Activated T-helper 2 cell treated with anti-CD3 and anti-CD28 coated beads, Interferon-gamma antibody, Interleukin-2, Interleukin-4, amounts not matched to agents 10 μg/mL and 5 μg/mL and 100 μg/mL, durations not matched to agents 14 hours and 24 hours and 36 hours (primary cell): ENCODE measurements around the gene ZNF524. TPM values are rescaled to one million over a fixed set of nuclear protein-coding genes. Genes with fewer than 3 reads are reported as not detected.

Source experiments
- DNase-seq: peaks from one replicate; pipeline ENCODE4 v3.0.0; 2021; ENCODE audit warnings: low spot score
- H3K27ac Mint-ChIP-seq: one replicate; pipeline ENCODE4 v1.8.0; 2021; ENCODE audit warnings: mixed read lengths
- H3K27me3 Mint-ChIP-seq: one replicate; pipeline ENCODE4 v1.8.0; 2021; ENCODE audit warnings: low read depth, mixed read lengths
- H3K36me3 Mint-ChIP-seq: one replicate; pipeline ENCODE4 v1.8.0; 2021; ENCODE audit warnings: low read depth, mixed read lengths
- H3K4me1 Mint-ChIP-seq: one replicate; pipeline ENCODE4 v1.8.0; 2021; ENCODE audit warnings: low read depth, mixed read lengths
- H3K4me3 Mint-ChIP-seq: one replicate; pipeline ENCODE4 v1.8.0; 2021; ENCODE audit warnings: low read depth, mild to moderate bottlenecking, moderate library complexity, mixed read lengths
- H3K9me3 Mint-ChIP-seq: one replicate; pipeline ENCODE4 v1.8.0; 2021; ENCODE audit warnings: mixed read lengths
- intact Hi-C: fragments of 100-400 bp; cut with micrococcal nuclease; formaldehyde crosslinking; loops from one replicate; pipeline ENCODE4 v1.15.1; 2023
- total RNA-seq: library from RNA; stranded (reverse); gene quantifications from 2 replicates; pipeline ENCODE4 v1.2.3, GENCODE V29; 2022

The ZNF524 gene
- total RNA-seq, 1 donor from 2014 or later = 19.7 TPM

DNA sequence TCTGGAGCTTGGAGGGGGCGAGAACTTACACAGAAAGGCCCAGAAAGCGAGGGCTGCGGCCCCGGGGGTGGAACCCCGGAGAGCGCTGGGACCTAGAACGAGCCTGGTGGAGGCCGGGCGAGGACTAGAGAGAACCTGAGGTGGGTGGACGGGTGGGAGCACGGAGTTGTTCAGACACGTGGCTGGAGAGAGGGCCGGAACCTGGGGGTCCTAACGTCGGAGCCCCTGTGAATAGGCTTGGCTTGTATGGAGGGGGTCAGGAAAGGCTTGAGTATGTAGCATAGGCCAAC is 43.7 kb downstream of the ZNF524 start:
- H3K27ac Mint-ChIP-seq = peak overlapping the region; percentile 92
- no peaks in the 10 kb centered on the region for H3K27me3 Mint-ChIP-seq
- H3K4me1 Mint-ChIP-seq = peaks cover 36% of the 10 kb centered on the region
- no peak for DNase-seq
- peak overlapping the region; percentile 92 for H3K4me3 Mint-ChIP-seq
- no peaks in the 10 kb centered on the region for H3K9me3 Mint-ChIP-seq
- intact Hi-C loops = loop anchor here (1.0 to 10.0 kb wide), 6 partner anchors 9 to 389 kb away; partner anchors contain the start of genes EPN1, FIZ1, PPP6R1 and RPL28
- H3K36me3 Mint-ChIP-seq = peaks cover 58% of the 10 kb centered on the region

DNA sequence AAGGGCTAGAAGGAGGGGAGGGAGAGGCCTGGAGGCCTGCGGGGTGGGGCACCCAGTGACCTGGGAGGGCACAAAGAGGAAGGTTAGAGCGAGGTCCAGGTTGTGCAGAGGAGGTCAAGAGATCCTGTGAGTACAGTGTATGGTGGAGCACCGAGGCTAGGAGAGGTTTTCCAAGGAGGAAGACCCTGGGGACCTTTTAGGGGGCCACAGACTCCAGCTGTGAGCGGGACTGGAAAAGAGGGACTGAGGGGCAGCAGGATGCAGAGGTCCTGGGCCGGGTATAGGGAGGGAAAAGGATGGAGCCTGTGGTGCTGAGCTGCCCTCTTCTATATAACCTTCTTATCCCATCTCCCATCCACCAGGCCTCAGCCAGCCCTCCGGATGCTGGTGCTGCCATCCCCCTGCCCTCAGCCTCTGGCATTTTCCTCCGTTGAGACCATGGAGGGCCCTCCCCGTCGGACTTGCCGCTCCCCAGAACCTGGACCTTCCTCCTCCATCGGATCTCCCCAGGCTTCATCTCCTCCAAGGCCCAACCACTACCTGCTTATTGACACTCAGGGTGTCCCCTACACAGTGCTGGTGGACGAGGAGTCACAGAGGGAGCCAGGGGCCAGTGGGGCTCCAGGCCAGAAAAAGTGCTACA is 44.2 kb downstream of the ZNF524 start:
- intact Hi-C loops = loop anchor here (5.0 to 10.0 kb wide), 3 partner anchors 33 to 390 kb away; partner anchors contain the start of genes EPN1, PPP6R1 and RPL28
- Mint-ChIP-seq H3K4me3 (peak overlapping the region; percentile 92), H3K27me3 (no peaks in the 10 kb centered on the region), H3K4me1 (peaks cover 34% of the 10 kb centered on the region), H3K36me3 (peaks cover 54% of the 10 kb centered on the region), H3K27ac (peak overlapping the region; percentile 92), H3K9me3 (no peaks in the 10 kb centered on the region)
- no peak for DNase-seq

DNA sequence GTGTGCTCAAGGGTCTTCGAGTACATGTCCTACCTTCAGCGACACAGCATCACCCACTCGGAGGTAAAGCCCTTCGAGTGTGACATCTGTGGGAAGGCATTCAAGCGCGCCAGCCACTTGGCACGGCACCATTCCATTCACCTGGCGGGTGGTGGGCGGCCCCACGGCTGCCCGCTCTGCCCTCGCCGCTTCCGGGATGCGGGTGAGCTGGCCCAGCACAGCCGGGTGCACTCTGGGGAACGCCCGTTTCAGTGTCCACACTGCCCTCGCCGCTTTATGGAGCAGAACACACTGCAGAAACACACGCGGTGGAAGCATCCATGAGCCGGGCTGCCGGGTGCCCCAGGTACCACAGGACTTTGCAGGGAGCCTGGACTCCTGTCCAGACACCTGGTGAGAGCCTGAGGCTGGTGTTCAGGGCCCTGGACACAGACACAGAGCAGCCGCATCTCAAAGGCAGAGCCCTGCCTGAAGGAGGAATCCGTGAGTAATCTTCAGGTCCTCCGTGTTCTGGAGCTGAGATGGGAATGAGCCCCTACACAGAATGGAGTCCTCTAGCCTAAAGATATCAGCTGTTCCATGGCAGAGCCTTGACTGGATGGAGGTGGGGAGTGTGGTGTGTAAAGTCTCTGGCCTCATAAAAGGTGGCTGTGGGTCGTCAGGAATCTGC is 44.9 kb downstream of the ZNF524 start:
- peak overlapping the region; percentile 92 for H3K4me3 Mint-ChIP-seq
- no peaks in the 10 kb centered on the region for H3K9me3 Mint-ChIP-seq
- H3K36me3 Mint-ChIP-seq = peaks cover 52% of the 10 kb centered on the region
- H3K27ac Mint-ChIP-seq = peak overlapping the region; percentile 92
- no peaks in the 10 kb centered on the region for H3K27me3 Mint-ChIP-seq
- DNase-seq = no peak
- intact Hi-C loops = loop anchor here (5.0 to 10.0 kb wide), 3 partner anchors 32 to 390 kb away; partner anchors contain the start of genes EPN1, PPP6R1 and RPL28
- H3K4me1 Mint-ChIP-seq = peaks cover 39% of the 10 kb centered on the region

DNA sequence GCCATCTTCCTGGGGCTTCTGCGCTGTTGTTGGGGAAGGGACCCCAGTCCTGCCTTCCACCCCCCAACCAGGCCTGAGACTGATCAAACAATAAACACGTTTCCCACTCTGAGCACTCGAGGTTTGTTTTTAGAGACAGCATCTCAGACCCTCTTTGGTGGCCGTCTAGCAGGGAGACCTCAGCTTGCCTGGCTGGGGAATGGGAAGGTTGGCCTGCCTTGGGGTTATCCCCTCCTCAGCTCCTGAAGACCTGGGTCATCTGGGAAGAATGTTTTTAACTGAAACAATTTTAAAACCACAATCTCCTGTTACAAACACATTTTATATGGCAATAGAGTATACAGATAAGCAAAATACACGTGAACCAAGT is 45.4 kb downstream of the ZNF524 start:
- peaks cover 36% of the 10 kb centered on the region for H3K4me1 Mint-ChIP-seq
- H3K27me3 Mint-ChIP-seq = no peaks in the 10 kb centered on the region
- H3K36me3 Mint-ChIP-seq = peaks cover 47% of the 10 kb centered on the region
- DNase-seq = no peak
- intact Hi-C loops = loop anchor here (10.0 kb wide), 1 partner anchor 391 kb away; the partner anchor contains the start of gene PPP6R1
- H3K4me3 Mint-ChIP-seq = peak overlapping the region; percentile 64
- H3K9me3 Mint-ChIP-seq = no peaks in the 10 kb centered on the region
- no peak overlapping the region for H3K27ac Mint-ChIP-seq

DNA sequence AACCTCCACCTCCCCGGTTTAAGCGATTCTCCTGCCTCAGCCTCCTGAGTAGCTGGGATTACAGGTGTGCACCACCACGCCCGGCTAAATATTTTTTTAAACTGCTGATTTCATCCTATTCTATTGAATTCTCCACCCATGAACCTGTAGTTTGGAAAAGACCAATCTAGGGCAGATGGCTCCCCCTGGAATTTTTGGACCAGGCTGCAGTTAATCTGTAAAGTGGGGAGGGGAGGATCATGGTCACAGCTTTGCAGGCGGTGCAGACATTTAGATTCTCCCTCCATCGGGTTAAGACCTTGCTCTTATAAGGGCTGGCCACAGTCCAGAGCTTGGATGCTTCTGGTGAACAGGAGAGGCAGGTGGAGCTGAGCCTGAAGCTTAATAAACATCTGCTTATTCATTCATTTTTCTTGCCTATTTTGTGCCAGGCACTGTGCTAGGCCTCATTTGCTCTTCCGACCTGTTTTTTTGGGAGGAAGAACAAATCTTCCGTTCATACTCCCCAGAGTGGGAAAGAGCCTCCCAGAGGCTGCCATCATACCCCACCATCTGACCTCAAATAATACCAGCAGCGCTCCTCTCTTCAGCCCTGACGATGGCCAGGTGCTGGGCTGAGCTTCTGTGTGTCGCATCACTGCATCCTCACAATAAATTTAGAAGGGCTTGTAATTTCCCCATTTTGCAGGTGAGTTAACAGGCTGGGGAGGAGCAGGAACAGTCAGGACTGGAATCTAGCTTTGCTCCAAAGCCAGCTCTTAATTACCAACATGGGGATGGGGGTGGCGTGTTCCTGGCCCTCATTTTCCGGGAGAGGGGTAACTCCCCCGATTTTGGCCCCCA is 47.0 kb downstream of the ZNF524 start:
- H3K27ac Mint-ChIP-seq = peak overlapping the region; percentile 62
- H3K36me3 Mint-ChIP-seq = peaks cover 43% of the 10 kb centered on the region
- H3K4me1 Mint-ChIP-seq = peaks cover 34% of the 10 kb centered on the region
- H3K27me3 Mint-ChIP-seq = no peaks in the 10 kb centered on the region
- no peaks in the 10 kb centered on the region for H3K9me3 Mint-ChIP-seq
- intact Hi-C loops = loop anchor here (10.0 kb wide), 1 partner anchor 392 kb away; the partner anchor contains the start of gene PPP6R1
- peak overlapping the region; percentile 78 for H3K4me3 Mint-ChIP-seq
- no peak for DNase-seq

DNA sequence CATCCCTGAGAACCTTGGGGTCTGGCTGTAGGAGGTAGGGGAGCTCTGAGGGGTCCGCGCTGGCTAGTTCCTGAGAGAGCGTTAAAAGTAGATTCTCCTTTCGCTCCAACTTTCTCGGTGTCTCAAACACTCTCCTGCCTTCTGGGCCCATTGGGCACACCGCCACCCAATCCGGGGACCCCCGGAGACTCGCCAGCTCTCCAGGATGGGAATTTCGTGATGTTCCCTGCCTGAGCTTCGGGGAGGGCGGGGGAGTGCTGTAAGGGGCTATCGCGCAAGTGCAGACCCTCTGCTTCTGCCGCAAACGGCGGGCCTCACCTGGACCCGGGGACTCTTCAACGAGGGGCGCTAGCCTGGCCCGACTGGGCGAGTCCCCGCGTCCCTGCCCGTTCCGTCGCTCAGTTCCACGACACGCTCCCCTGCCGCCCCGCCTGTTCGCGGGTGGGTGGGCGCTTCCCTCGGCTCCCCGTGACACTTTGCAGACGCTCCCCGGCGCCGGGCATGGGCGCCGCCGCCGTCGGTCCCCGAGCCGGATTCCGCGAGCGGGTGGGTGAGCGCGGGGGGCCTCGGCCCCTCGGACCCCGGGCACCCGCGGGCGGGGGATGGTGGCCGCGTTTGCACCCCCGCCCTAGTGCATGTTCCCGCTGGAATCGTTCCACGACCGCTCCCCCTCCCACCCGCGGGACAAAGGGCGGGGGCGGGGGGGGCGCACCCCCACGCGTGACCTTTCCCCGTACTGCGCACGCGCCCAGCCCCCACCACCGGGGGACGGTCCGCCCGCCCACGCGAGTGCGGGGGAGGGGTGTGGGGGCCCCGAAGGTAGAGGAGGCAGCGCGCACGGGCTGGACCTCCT is 47.9 kb downstream of the ZNF524 start, which contains the start of gene CCDC106:
Gene CCDC106, plus strand, starts transcription at position 481 of the 853 bp plus-strand sequence. CDS start 835 bp downstream, outside the sequence.
- Mint-ChIP-seq H3K9me3 (no peaks in the 10 kb centered on the region), H3K36me3 (peaks cover 42% of the 10 kb centered on the region), H3K4me1 (peaks cover 31% of the 10 kb centered on the region), H3K27me3 (no peaks in the 10 kb centered on the region), H3K4me3 (peak within 1 kb of the TSS; percentile 79), H3K27ac (peak within 1 kb of the TSS; percentile 78)
- DNase-seq = peak; percentile 34
- intact Hi-C loops = loop anchor here (10.0 kb wide), 1 partner anchor 393 kb away; the partner anchor contains the start of gene PPP6R1

DNA sequence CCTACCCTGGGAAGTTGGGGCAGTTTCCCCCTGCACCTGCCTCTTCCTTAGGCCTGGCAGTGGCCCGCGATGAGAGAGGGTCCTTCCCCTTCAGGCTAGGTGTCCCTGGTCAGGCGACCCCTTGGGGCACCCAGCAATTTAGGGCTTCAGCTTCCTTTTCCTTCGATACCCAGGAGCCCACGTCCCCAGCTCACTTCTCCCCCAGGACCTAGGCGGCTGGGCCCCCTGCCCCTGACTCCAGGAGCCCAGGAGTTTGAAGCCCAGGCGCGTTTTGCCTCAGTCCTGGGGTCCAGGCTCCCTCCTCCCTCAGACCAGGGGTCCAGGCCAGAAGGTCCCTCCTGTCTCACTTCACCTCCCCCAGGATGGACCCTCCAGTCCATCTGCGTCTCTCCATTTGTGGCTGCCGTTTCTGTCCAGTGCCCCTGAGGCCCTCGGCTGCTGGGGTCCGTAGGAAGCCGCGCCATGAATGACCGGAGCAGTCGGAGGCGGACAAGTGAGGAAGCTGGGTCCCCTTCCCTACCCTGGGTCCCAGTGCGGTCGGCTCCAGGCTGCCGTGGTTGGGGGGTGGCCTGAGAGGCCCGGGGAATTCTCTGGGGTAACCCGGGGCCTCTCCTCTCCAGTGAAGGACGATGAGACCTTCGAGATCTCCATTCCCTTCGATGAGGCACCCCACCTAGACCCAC is 48.6 kb downstream of the ZNF524 start:
- peaks cover 27% of the 10 kb centered on the region for H3K4me1 Mint-ChIP-seq
- peak overlapping the region; percentile 78 for H3K27ac Mint-ChIP-seq
- no peaks in the 10 kb centered on the region for H3K27me3 Mint-ChIP-seq
- intact Hi-C loops = loop anchor here (10.0 kb wide), 1 partner anchor 394 kb away; the partner anchor contains the start of gene PPP6R1
- DNase-seq = no peak
- no peaks in the 10 kb centered on the region for H3K9me3 Mint-ChIP-seq
- H3K36me3 Mint-ChIP-seq = peaks cover 37% of the 10 kb centered on the region
- peak overlapping the region; percentile 79 for H3K4me3 Mint-ChIP-seq

DNA sequence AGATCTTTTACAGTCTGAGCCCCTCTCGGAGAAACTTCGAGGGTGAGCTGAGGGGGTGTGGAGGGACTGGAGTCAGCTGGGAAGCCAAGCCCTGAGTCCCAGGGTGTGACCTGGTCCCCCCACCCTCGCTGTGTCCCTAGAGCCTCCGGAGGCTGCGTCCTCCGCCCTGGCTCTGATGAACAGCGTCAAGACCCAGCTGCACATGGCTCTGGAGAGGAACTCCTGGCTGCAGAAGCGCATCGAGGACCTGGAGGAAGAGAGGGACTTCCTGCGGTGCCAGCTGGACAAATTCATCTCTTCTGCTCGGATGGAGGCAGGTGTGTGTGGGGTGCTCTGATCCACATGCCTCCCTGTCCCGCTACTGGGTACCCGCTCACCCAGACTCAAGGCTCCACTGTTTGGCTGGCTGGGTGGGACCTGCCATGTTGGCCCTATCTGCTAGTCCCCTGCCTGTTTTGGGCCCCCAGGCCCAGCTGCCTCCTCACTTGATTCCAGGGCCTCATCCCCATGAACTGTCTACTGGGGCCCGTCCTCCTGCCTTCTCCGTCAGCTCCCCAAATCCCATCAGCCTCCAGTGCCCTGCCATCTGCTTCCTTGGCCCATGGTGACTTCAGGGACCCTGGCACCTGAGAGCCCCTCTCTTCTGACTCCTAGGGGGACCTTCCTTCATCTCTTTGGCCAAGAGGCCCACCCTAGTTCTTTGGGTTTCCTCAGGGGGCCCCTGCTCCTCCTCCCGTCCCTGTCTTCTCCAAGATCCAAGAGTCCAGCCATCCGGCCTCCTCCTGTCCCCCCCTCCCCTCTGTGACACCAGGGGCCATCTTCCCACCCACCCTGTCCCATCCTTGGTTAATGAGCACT is 49.4 kb downstream of the ZNF524 start:
- intact Hi-C loops = loop anchor here (10.0 kb wide), 2 partner anchors 395 to 665 kb away; partner anchors contain the start of genes PPP6R1 and ZSCAN5A
- H3K36me3 Mint-ChIP-seq = peaks cover 30% of the 10 kb centered on the region
- peaks cover 26% of the 10 kb centered on the region for H3K4me1 Mint-ChIP-seq
- peak overlapping the region; percentile 67 for H3K27ac Mint-ChIP-seq
- no peaks in the 10 kb centered on the region for H3K27me3 Mint-ChIP-seq
- DNase-seq = no peak
- H3K4me3 Mint-ChIP-seq = peak overlapping the region; percentile 79
- H3K9me3 Mint-ChIP-seq = no peaks in the 10 kb centered on the region

DNA sequence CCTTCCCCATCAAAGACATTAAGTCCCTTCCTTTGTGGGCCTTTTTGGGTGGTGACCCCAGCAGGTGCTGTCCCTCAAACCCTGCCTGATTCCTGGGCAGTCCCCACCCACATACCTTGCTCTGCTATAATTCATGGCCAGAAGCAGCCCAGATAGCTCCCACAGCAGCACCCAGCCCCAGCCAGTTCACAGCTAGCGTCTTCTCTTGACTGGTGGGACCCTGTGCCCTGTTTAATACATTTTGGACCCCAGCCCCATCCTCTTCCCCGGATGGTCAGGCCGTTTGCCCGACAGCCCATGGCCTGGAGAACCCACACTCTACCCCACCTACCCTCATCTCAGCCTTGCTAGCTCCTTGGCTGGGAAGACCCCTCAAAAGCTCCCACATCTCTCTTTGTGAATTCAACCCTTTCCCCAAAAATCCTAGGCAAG is 50.1 kb downstream of the ZNF524 start:
- Mint-ChIP-seq H3K27ac (peak overlapping the region; percentile 67), H3K4me1 (peaks cover 24% of the 10 kb centered on the region), H3K36me3 (peaks cover 26% of the 10 kb centered on the region), H3K27me3 (no peaks in the 10 kb centered on the region), H3K4me3 (peak overlapping the region; percentile 56), H3K9me3 (no peaks in the 10 kb centered on the region)
- DNase-seq = no peak
- intact Hi-C loops = loop anchor here (10.0 kb wide), 1 partner anchor 665 kb away; the partner anchor contains the start of gene ZSCAN5A

DNA sequence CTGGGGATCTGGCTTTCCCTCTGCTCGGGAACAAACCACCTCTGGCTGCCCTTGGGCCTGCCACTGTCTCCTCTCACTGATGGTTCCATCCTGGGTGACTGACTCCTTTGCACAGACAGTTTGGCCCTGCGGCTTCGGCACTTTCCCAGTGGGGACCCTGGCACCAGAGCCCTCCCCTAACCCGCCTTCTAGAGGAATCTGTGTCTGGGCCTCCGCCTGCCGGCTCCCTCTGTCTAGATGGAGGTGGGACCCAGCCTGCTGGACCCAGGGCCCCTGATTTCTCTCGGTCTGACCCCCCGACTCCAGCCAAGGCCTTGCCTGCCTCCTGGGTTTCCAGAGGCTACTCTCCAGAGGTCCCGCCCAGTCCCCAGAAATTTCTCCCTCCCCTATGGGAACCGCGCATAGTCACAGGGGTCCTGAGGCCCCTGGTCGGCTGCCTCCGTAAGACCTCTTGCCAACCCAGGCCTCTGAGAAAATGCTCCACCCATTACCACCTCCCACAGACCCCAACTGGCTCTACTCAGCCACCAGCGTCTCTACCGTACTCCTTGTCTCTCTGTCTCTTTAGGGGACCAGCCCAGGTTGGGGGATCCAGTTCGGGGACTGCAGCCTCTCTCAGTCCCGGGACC is 50.6 kb downstream of the ZNF524 start:
- Mint-ChIP-seq H3K4me3 (peak overlapping the region; percentile 56), H3K9me3 (no peaks in the 10 kb centered on the region), H3K36me3 (peaks cover 25% of the 10 kb centered on the region), H3K4me1 (peaks cover 19% of the 10 kb centered on the region), H3K27ac (peak overlapping the region; percentile 67), H3K27me3 (no peaks in the 10 kb centered on the region)
- intact Hi-C loops = loop anchor here (10.0 kb wide), 1 partner anchor 664 kb away; the partner anchor contains the start of gene ZSCAN5A
- no peak for DNase-seq
